GM12878 (cell line): ENCODE measurements around the gene ING3. TPM values are rescaled to one million over a fixed set of nuclear protein-coding genes. Genes with fewer than 3 reads are reported as not detected.

Source experiments
- CREB1 ChIP-seq: IDR thresholded peaks from 2 replicates; pipeline ENCODE4 v1.6.1; 2012; ENCODE audit warnings: low read depth, mild to moderate bottlenecking, inconsistent platforms
- HDGF ChIP-seq: fragments of 450-650 bp; IDR thresholded peaks from 2 replicates; pipeline ENCODE4 v1.6.1; 2016; ENCODE audit warnings: antibody characterized with exemption
- PAX5 ChIP-seq: IDR thresholded peaks from 2 replicates; pipeline ENCODE4 v1.6.1; 2011; ENCODE audit warnings: low read depth, low read length, borderline replicate concordance
- WRNIP1 ChIP-seq: IDR thresholded peaks from 2 replicates; pipeline ENCODE4 v1.6.1; 2011; ENCODE audit warnings: low read depth, low read length, improper control_type of control experiment, borderline replicate concordance
- ZNF384 ChIP-seq: IDR thresholded peaks from 2 replicates; pipeline ENCODE4 v1.6.1; 2012; ENCODE audit warnings: low read depth, mild to moderate bottlenecking, low read length, improper control_type of control experiment, borderline replicate concordance
- polyA plus RNA-seq, 11 experiments: library from polyadenylated mRNA; depleted of rRNA in 4 of 11; unstranded in 6 of 11; stranded (reverse) in 5 of 11; fragments of >200 nt; fragmentation: Nextera tagmentation in 4 of 11; fragmentation: Illumina TruSeq in 1 of 11; extraction: Ambion mirVana in 4 of 11; extraction: Trizol in 1 of 11; gene quantifications; 1 replicate in 1 of 11; 2 replicates in 10 of 11; pipeline versions ENCODE4 v1.2.1 to v1.2.3, GENCODE V29; 2011 to 2016; ENCODE audit warnings: inconsistent platforms in 2 of 11, missing spikeins in 2 of 11, low read depth in 1 of 11
- total RNA-seq, 4 experiments: library from RNA; depleted of rRNA in 3 of 4; stranded (reverse); fragments of >200 nt in 3 of 4; fragmentation: Illumina TruSeq in 1 of 4; extraction: Trizol in 1 of 4; gene quantifications; 2 replicates each; pipeline versions ENCODE4 v1.2.1 to v1.2.3, GENCODE V29; 2013 to 2021
- TF ChIP-seq, protein P1 (sequence below): fragments of 450-650 bp; IDR thresholded peaks from 2 replicates; pipeline ENCODE4 v1.6.1; 2017; ENCODE audit warnings: mild to moderate bottlenecking, moderate library complexity

Gene ING3
- total and polyA plus RNA-seq, 10 of the 15 experiments (the other 5 are each of a cell fraction or from before 2014, with no cell fraction given), result 12.1 to 60.8 (median 28.8) TPM

- TF ChIP-seq, protein P1, sequence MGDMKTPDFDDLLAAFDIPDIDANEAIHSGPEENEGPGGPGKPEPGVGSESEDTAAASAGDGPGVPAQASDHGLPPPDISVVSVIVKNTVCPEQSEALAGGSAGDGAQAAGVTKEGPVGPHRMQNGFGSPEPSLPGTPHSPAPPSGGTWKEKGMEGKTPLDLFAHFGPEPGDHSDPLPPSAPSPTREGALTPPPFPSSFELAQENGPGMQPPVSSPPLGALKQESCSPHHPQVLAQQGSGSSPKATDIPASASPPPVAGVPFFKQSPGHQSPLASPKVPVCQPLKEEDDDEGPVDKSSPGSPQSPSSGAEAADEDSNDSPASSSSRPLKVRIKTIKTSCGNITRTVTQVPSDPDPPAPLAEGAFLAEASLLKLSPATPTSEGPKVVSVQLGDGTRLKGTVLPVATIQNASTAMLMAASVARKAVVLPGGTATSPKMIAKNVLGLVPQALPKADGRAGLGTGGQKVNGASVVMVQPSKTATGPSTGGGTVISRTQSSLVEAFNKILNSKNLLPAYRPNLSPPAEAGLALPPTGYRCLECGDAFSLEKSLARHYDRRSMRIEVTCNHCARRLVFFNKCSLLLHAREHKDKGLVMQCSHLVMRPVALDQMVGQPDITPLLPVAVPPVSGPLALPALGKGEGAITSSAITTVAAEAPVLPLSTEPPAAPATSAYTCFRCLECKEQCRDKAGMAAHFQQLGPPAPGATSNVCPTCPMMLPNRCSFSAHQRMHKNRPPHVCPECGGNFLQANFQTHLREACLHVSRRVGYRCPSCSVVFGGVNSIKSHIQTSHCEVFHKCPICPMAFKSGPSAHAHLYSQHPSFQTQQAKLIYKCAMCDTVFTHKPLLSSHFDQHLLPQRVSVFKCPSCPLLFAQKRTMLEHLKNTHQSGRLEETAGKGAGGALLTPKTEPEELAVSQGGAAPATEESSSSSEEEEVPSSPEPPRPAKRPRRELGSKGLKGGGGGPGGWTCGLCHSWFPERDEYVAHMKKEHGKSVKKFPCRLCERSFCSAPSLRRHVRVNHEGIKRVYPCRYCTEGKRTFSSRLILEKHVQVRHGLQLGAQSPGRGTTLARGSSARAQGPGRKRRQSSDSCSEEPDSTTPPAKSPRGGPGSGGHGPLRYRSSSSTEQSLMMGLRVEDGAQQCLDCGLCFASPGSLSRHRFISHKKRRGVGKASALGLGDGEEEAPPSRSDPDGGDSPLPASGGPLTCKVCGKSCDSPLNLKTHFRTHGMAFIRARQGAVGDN, result no peak
- TF ChIP-seq CREB1 (no peak), ZNF384 (no peak), HDGF (no peak), WRNIP1 (no peak), PAX5 (no peak)
- TF ChIP-seq, all 136 proteins: peak for 10
Measured at GRCh38 chr7:120987683-120988590, 37.4 kb downstream of the ING3 start (continued).
